Fibroblast of villous mesenchyme (primary cell): ENCODE data around the gene PCSK2. TPM values are rescaled to one million over a fixed set of nuclear protein-coding genes. Genes with fewer than 3 reads are reported as not detected.

ENCODE experiments used
- DNase-seq: peaks from one replicate; pipeline ENCODE4 v3.0.0-alpha.2; 2010; ENCODE audit warnings: low read depth
- H3K4me3 ChIP-seq: 2 replicates; pipeline ENCODE4 v1.5.1; 2011; ENCODE audit warnings: low read depth, mild to moderate bottlenecking, low read length
- total RNA-seq: library from RNA; depleted of rRNA; stranded (reverse); fragments of >200 nt; gene quantifications from 2 replicates; pipeline ENCODE4 v1.2.3, GENCODE V29; 2012
- TF ChIP-seq, protein P1 (sequence below): IDR thresholded peaks from 2 replicates; pipeline ENCODE4 v1.5.1; 2012; ENCODE audit warnings: low read depth, mild to moderate bottlenecking, low read length; ENCODE audit not compliant: insufficient read depth

PCSK2 gene
- total RNA-seq, 1 donor: not detected

DNA sequence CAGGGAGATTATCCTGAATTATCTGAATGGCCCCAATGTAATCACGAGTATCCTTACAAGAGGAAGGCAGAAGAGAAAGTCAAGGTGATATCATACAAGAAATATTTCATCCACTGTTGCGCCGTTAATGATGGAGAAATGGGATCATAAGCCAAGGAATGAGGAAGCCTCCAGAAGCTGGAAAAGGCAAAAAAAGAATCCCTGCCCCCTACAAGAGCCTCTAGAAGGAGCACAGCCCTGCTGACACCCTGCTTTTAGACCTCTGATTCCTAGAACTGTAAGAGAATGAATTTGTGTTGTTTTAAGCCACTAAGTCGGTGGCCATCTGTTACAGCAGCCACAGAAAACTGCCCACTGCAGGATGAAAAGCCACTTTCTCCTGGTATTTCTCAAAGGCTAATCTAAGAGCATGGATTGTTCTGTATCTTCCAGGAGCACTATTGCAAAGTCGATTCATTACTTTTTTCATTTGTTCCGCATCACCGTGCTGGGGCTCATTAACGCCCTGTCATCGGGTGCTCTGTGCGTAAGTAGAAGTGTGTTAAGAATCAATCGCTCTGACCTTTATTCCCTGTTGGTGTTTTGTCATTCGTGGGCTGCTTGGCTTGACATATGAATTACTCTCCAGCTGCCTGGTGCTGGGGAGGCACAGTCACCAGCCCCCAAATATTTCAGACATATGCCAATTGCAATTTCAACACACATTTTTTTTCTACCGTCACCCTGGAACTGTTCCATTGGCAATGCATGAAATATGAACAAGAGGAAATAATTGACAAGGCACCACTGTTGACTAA is 117.0 kb downstream of the PCSK2 start:
- TF ChIP-seq, protein P1, sequence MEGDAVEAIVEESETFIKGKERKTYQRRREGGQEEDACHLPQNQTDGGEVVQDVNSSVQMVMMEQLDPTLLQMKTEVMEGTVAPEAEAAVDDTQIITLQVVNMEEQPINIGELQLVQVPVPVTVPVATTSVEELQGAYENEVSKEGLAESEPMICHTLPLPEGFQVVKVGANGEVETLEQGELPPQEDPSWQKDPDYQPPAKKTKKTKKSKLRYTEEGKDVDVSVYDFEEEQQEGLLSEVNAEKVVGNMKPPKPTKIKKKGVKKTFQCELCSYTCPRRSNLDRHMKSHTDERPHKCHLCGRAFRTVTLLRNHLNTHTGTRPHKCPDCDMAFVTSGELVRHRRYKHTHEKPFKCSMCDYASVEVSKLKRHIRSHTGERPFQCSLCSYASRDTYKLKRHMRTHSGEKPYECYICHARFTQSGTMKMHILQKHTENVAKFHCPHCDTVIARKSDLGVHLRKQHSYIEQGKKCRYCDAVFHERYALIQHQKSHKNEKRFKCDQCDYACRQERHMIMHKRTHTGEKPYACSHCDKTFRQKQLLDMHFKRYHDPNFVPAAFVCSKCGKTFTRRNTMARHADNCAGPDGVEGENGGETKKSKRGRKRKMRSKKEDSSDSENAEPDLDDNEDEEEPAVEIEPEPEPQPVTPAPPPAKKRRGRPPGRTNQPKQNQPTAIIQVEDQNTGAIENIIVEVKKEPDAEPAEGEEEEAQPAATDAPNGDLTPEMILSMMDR: no peak
- H3K4me3 ChIP-seq: no peak overlapping the region
- no peak for DNase-seq

DNA sequence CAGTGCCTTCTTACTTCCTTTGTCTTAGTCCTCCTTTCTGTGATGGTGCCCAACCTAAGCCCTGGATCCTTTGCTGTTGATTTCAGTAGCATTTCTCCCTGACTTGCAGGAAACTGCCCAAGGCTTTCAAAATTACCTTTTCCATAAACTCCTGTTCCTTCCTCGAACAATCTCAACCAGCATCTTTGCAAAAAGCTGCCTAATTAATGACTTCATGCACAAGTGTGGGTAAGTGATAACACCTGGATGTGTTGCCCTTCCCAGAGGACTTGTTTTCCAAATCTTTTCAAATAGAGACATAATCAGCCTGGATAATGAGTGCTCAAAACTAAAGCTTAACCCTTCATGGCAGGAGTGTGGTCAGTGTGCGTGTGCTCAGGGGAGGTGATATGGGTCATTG is 118.0 kb downstream of the PCSK2 start:
- no peak overlapping the region for H3K4me3 ChIP-seq
- no peak for DNase-seq

DNA sequence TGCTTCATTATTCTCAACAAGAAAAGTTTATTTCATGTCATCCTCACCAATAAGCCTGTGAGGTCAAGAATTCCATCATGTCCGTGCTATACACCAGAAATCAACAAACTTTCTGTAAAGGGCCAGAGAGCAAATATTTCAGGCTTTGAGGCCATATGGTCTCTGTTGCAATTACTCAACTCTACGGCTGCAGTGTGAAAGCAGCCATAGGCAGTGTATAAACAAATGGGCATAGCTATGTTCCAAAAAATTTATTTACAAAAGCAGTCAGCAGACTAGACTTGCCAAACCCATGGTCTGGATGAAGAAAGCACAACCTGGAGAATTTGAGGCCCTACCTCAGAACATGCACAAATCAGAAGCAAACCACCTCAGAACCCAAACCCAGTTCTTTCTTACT is 118.5 kb downstream of the PCSK2 start:
- no peak overlapping the region for H3K4me3 ChIP-seq
- DNase-seq: peak; percentile 37
- TF ChIP-seq, protein P1: no peak

More for the DNA sequence above, 118.0 kb downstream of the PCSK2 start:
- TF ChIP-seq, protein P1: no peak

DNA sequence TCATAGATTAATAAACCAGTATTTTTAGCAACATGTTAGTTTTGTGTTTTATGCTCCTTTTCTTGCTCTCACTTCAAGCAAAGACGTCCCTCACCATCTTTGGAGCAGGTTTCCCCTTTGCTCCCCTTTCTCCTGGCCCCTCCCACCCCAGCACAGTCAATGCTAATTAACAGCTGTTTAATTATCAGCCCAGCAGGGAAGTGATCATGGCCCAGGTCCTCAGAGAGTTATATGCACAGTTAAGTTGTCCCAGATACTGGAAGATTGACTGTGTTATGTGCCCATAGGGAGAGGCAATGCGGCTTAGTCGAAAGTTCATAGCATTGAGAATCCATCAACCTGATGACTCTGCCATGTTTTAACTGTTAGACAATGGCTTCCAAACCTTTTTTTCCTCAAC is 123.5 kb downstream of the PCSK2 start:
- TF ChIP-seq, protein P1: no peak
- no peak for DNase-seq
- H3K4me3 ChIP-seq: no peak overlapping the region

DNA sequence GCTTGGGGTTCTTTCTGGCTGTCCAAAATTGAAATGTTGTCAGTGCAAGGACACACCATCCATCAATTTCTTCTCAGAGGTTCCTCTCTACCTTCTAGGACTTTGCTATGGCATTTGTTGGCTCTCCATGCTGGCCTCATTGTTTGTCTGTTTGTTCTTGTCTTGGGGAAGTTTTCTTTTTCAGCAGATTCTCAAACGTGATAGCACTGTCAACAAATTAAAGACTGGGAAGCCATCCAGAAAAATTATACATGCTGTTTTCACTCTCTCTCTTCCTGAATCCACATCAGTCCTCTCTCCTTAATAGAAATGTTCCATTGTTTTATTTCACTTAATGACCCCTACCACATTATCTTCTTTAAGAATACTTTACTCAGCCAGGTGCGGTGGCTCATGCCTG is 130.4 kb downstream of the PCSK2 start:
- H3K4me3 ChIP-seq: no peak overlapping the region
- DNase-seq: no peak
- TF ChIP-seq, protein P1: no peak

DNA sequence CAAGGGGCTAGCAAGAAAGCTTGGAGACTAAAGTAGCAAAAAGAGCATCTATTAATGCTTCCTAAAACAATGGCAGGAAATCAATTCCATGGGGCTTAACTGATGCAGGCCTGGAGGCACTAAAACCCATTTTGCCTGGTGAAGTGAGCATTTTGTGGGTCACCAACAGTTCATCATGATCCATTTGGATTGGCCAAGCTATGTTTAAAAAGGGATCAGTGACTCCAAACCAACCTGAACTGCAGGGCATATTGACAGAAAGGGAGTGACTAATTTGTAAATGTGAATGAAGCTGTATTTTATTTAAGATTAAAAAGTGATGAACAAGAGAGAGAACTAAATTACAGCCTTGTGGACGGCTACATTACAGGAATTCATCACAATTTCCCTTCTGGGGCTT is 132.0 kb downstream of the PCSK2 start:
- no peak for DNase-seq
- TF ChIP-seq, protein P1: no peak
- no peak overlapping the region for H3K4me3 ChIP-seq

DNA sequence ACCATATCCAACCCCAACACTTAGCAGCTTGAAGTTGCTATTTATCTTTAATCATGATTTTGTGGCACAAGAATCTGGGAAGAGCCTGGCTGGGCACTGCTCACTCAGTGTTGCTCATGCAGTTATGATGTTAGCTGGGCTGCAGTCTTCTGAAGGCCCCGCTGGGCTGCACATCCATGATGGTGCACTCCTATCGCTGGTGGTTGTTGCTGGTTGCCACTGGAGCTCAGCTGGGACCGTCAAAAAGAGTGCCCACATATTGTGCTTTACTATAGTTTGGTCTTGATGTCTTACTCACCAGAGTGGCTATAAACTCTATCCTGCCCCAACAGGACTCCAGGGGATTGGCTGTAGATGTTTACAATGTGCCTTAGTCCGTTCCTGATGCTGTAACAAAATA is 137.8 kb downstream of the PCSK2 start:
- TF ChIP-seq, protein P1: no peak
- no peak for DNase-seq
- no peak overlapping the region for H3K4me3 ChIP-seq
